ENCODE results near the gene RTP5.

Gene RTP5

DNA sequence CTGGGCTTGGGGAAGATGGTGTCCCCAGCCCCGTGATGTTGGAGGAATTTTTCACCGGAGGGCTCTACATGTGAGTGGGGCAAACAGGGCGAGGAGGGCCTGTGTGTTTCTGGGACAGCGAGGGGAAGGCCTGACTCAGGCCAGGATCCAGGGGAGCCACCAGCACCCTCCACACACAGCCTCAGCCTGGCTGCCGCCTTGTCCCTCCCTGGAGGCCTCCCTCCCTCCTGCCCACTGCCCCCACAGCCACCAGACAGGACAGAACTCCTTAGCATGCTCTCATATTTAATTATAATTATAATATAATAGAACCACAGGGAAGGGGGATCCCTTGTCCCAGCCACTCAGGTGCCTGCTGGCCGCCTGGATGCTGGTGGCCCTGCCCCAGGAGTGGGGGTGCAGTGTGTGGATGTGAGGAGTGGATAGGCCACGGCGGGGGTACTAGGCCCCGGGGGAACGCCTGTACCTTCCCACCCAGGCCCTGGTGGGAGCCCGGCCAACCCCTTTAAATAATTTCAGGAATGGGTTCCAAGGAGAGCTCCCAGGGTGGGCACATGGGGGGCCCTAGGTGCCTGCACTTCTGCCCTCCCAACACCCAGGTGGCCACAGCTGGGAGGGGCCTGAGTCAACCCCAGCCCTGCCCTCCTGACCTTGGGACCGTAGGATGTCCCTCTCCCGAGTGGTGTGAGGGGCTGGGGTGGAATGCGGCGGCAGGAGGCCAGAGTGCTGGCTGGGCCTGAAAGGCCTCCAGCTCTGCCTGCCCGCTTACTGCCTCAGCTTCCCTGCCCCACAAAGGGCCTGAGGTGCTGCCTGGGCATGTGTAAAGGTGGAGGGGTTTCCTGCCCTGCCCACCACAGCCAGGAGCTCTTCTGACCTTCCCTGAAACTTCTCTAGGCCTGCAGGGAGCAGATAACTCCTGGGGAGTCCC lies 19.6 kb upstream of the RTP5 start:
- Mint-ChIP-seq H3K27me3 (no peaks in the 10 kb centered on the region), H3K27ac (peak overlapping the region in 1 of 2 donors; percentile 15), H3K4me1 (ENCODE audit: low read depth in 2 of 2) (peaks cover 26 to 34% of the 10 kb centered on the region in 2 donors), H3K4me3 (no peak overlapping the region), H3K36me3 (ENCODE audit: insufficient read depth) (peaks cover 19% of the 10 kb centered on the region), H3K9me3 (no peaks in the 10 kb centered on the region)
- no peak for ATAC-seq (replicated peaks)
- no peak for DNase-seq

DNA sequence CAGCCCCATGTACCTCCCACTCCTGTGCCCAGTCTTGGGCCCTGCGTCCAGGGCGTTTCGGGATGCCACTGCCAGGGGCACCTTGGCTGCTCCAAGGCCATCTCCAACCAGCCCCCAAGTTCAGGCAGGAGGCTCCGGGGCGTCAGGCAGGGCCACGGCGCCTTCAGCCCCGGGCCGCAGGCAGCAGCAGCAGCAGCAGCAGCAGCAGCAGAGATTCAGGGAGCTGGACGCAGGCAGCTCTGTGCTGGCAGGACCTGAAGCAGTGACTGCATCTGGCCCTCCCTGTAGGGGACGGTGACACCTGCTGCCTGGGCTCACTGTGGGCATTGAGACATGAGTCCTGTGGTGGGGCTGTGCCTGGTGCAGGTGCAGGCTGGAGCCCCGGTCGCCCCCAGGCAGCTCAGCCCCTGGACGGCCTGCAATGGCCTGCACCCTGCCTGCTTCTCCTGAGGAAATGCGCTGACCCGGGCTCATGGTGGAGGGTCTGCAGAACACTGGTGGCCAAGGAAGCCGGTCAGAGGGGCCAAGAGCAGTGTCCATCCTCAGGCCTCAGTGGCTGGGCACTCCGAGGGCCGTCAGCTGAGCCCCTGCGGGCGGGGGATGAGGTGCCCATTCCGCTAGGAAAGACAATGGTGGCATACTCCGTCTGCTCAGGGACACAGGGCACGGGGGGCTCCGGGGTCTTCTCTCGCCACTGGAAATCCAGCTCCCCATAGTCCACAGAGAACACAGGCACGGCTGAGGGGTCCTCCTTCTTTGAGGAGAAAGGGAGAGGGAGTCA lies 18.8 kb upstream of the RTP5 start:
- no peak for DNase-seq

DNA sequence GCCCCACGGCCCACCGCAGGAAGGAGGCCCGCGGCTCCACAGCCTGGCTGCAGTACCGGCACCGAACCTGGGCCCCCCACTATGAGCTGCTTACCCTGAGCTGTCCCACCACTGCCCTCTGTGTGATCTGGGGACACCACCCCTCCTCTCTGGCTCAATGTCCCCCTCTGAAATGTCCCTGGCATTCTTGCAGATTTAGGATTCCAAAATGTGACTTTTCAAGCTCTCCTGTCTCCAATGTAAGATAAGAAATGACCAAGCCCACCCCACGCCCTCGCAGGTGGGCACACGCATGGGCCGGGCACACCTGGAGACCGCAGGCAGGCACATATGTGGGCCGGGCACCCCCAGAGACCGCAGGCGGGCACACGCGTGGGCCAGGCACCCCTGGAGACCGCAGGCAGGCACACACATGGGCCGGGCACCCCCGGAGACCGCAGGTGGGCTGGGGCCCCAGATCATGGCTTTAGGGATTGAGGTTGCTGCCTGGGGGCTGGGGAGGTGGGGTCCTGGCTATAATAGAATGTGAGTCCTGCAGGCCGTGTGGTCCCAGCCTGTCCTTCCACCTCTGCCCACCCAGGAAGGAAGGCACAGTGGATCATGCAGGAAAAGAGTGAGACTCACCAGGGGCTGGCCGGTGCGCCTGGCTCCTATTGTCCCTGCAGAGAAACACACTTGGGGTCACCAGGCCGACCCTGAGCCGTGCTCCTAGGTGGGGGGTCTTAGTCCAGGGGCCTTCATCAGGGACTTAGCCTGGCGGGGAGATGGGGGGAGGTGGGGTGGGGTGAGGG lies 18.0 kb upstream of the RTP5 start:
- Mint-ChIP-seq H3K4me3 (no peak overlapping the region), H3K27ac (peak overlapping the region in 1 of 2 donors; percentile 49), H3K27me3 (no peaks in the 10 kb centered on the region), H3K9me3 (no peaks in the 10 kb centered on the region), H3K36me3 (ENCODE audit: insufficient read depth) (peaks cover 25% of the 10 kb centered on the region), H3K4me1 (ENCODE audit: low read depth in 2 of 2) (peaks cover 13 to 30% of the 10 kb centered on the region in 2 donors)
- ATAC-seq (replicated peaks) = no peak
- DNase-seq = no peak

More for the DNA sequence above, 18.8 kb upstream of the RTP5 start:
- H3K9me3 Mint-ChIP-seq = no peaks in the 10 kb centered on the region
- no peaks in the 10 kb centered on the region for H3K27me3 Mint-ChIP-seq
- H3K27ac Mint-ChIP-seq = peak overlapping the region in 1 of 2 donors; percentile 15
- H3K36me3 Mint-ChIP-seq (ENCODE audit: insufficient read depth) = peaks cover 17% of the 10 kb centered on the region
- H3K4me3 Mint-ChIP-seq = no peak overlapping the region
- peaks cover 18 to 33% of the 10 kb centered on the region in 2 donors for H3K4me1 Mint-ChIP-seq (ENCODE audit: low read depth in 2 of 2)
- no peak for ATAC-seq (replicated peaks)

DNA sequence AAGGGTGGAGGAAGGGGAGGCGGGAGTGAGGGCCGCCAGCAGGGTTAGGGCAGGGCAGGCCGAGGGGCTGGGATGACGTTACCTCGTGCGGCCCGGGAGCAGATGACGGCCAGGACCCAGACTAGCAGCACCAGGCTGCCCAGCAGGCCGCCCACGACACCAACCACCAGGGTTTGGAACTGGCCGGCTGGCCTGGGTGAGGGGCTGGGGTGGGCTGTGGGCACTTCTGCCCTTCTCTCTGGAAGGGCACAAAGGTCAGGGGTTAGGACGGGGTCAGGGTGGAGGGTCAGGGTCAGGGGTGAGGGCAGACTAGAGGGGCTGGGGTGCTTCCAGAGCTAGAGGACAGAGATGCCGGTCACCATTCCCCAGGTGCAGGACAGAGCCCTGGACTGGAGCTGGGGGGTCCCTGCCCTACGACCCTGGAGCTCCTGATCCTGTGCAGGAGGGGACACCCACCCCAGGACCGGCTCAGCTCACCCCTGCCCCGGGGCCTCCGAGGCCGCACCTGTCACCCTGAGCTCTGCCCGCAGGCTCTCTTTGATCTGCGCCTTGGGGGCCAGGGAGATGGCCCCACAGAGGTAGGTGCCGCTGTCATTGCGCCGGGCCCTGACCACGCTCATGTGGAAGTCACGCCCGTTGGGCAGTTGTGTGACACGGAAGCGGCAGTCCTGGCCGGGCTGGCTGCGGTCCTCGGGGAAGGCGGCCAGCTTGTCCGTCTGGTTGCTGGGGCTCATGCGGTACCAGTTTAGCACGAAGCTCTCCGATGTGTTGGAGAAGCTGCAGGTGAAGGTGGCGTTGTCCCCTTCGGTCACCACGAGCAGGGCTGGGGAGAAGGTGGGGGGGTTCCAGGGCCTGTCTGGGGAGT lies 17.2 kb upstream of the RTP5 start:
- Mint-ChIP-seq H3K36me3 (ENCODE audit: insufficient read depth) (peaks cover 30% of the 10 kb centered on the region), H3K9me3 (no peaks in the 10 kb centered on the region), H3K4me1 (ENCODE audit: low read depth in 2 of 2) (peaks cover 16 to 33% of the 10 kb centered on the region in 2 donors), H3K4me3 (no peak overlapping the region), H3K27me3 (no peaks in the 10 kb centered on the region), H3K27ac (peak overlapping the region in 1 of 2 donors; percentile 58)
- DNase-seq (no peak), ATAC-seq (replicated peaks) (no peak)

DNA sequence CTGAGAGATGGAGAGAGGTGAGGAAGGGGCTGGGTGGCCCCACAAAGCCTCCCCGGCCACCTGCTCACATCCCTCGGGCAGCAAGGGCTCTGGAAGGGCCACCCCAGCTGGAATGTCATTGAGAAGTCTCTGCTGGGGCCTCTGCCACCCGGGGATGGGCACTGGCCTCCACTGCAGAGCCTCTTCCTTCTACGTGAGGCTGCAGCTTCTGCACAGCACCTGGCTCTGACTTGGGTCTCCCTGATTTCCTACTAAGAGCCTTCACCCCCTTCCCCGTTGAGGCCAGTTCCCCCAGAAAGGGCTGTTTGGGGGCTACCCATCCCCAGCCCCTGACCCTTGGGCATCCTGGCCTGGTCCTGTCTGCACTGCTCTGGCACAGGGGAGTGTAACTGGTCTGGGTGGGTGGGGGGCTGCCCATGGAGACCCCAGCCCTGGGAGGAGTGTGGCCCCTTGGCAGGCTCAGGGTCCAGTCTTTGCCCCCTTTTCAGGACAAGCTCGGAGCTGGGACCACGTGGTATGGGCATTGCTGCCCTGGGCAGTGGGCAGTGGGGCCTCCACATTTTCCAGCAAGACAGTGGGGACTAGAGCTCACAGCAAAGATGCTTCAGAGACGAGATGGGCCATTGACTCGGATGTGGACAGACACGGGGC lies 16.4 kb upstream of the RTP5 start:
- DNase-seq (no peak), ATAC-seq (replicated peaks) (no peak)
- Mint-ChIP-seq H3K27me3 (no peaks in the 10 kb centered on the region), H3K36me3 (ENCODE audit: insufficient read depth) (peaks cover 34% of the 10 kb centered on the region), H3K4me3 (no peak overlapping the region), H3K27ac (peak overlapping the region; percentile 58 to 60), H3K9me3 (no peaks in the 10 kb centered on the region), H3K4me1 (ENCODE audit: low read depth in 2 of 2) (peaks cover 24 to 37% of the 10 kb centered on the region in 2 donors)

DNA sequence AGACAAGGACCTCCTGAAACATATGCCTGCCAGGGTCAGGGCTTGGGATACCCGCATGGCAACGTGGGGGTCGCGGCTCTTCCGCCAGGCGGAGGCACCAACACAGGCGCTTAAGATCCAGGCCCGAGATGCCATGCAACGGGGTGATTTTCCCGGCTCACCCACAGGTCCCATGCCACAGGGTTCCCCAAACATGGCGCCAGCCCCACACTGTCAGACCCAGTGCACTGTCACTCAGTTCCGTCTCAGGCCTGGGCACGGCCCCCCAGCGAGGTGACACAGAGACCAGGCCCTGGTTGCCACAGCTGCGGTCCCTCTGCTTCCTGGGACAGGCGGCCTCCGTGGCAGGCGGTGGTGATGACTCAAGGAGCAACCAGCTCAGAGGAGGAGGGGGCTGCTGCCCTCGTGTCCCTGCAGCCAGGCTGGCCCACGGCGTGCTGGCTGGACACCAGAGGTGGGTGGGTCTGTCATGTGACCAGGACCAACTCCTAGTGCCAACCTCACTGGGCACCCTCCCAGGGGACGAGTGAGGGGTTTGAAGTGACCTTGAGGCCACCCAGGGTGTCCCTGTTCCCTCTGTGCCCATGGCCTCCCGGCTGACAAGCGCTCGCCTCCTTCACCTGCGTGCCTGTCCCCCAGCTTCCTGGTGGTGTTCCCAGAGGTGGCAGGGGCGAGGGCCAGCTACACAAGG lies 15.7 kb upstream of the RTP5 start:
- H3K27ac Mint-ChIP-seq = peak overlapping the region in 1 of 2 donors; percentile 60
- H3K4me3 Mint-ChIP-seq = peak overlapping the region in 1 of 2 donors; percentile 23
- H3K36me3 Mint-ChIP-seq (ENCODE audit: insufficient read depth) = peaks cover 34% of the 10 kb centered on the region
- DNase-seq (no peak), ATAC-seq (replicated peaks) (peak; percentile 68)
- H3K4me1 Mint-ChIP-seq (ENCODE audit: low read depth in 2 of 2) = peaks cover 26 to 42% of the 10 kb centered on the region in 2 donors
- no peaks in the 10 kb centered on the region for H3K27me3 Mint-ChIP-seq
- no peaks in the 10 kb centered on the region for H3K9me3 Mint-ChIP-seq

DNA sequence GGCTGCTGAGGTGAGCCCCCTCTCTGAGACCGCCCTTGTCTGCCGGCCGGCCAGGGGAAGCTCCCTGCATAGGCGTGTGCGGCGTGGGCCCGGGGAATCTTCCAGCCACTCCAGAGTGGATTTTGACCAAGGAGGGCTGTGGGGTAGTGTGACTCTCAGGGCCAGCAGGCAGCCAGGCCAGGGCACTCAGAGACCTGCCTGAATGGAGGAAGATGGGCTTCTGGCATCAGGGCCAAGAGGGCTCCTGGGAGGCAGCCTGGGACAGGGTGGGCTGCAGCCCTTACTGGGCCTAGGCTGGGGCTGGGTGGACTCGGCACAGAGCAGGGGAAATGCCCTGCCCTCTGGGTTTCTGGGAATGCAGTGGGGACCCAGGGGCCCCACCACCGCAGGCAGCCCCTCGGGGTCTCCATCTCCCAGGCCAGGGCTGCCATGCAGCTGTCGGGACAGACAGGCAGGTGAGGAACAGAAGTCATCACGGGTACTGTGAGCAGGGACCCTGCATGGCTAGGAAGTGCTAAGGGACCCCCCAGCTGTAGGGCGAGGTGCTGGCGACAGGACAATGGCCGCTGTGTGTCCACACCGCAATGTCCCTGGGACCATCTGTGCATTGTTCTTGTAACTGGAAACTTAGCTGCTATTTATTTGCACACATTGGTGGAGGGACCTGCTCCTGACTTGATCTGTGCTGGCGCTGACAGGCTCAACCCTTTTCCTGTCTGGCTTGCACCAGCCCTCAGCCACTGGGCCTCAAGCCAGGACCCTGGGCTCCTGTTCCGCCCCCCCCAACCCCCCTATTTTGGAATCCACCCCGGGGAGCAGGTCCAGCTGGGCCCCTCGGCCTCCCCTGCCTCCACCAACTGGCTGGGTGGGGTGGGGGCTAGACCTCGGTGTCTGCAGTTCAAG lies 14.9 kb upstream of the RTP5 start:
- peak overlapping the region in 1 of 2 donors; percentile 23 for H3K4me3 Mint-ChIP-seq
- peak overlapping the region in 1 of 2 donors; percentile 60 for H3K27ac Mint-ChIP-seq
- ATAC-seq (replicated peaks) (no peak), DNase-seq (no peak)
- H3K27me3 Mint-ChIP-seq = no peaks in the 10 kb centered on the region
- H3K4me1 Mint-ChIP-seq (ENCODE audit: low read depth in 2 of 2) = peaks cover 28 to 43% of the 10 kb centered on the region in 2 donors
- peaks cover 34% of the 10 kb centered on the region for H3K36me3 Mint-ChIP-seq (ENCODE audit: insufficient read depth)
- H3K9me3 Mint-ChIP-seq = no peaks in the 10 kb centered on the region

DNA sequence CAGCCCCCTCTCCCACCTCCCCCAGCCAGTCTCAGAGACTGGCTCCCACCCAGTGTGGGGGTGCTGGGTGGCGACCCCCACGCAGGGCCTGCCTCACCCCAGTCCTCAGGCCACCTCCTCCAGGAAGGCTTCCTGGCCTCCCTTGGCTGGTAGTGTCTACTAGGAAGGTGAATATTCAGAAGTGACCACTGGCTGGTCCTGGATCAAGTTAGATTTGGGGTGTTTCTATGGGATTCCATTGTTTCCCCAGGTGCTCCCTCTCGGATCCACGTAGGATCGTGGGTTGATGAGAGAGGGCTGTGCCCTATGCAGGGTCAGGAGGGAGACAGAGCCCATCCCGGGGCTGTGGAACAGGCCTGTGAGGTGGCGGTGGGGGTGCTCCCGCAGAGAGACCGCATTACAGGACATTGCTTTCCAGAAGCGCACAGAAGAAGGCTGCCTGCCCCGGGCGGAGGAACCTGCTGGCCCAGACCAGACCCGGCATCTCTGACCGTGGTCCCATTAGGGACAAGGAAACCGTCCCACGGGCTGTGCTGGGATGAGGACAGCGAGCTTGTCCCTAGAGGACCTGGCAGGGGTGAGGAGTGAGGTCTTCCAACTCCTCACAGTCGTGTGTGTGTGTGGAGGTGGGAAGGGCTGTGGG lies 14.2 kb upstream of the RTP5 start:
- Mint-ChIP-seq H3K4me3 (peak overlapping the region; percentile 73 to 93), H3K9me3 (no peaks in the 10 kb centered on the region), H3K4me1 (ENCODE audit: low read depth in 2 of 2) (peaks cover 32 to 48% of the 10 kb centered on the region in 2 donors), H3K27me3 (no peaks in the 10 kb centered on the region), H3K36me3 (ENCODE audit: insufficient read depth) (peaks cover 34% of the 10 kb centered on the region), H3K27ac (peak overlapping the region; percentile 87 to 93)
- ATAC-seq (replicated peaks) = no peak
- no peak for DNase-seq

DNA sequence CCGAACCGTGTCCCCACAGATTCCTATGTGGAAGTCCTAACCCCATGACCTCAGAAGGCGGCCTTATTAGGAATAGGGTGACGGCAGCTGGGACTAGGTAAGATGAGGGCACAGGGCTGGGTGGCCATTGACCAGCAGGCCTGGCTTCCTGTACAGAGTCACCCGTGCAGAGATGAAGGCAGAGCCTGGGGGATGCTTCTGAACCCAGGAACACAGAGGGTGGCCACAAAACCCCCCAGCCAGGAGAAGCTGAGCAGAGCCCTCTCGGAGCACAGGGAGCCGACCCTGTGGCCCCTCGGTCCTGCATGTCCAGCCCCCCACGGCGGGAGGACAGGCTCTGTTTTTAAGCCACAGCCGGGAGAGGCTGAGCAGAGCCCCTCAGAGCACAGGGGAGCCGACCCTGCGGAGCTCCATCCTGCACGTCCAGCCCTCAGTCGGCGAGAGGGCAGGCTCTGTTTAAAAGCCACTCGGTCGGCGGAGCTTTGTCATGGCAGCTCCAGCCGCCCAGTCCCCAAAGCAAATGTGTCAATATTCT lies 13.6 kb upstream of the RTP5 start:
- peak overlapping the region; percentile 73 to 93 for H3K4me3 Mint-ChIP-seq
- H3K36me3 Mint-ChIP-seq (ENCODE audit: insufficient read depth) = peaks cover 32% of the 10 kb centered on the region
- H3K4me1 Mint-ChIP-seq (ENCODE audit: low read depth in 2 of 2) = peaks cover 36 to 51% of the 10 kb centered on the region in 2 donors
- H3K27ac Mint-ChIP-seq = peak overlapping the region; percentile 87 to 93
- H3K9me3 Mint-ChIP-seq = no peaks in the 10 kb centered on the region
- H3K27me3 Mint-ChIP-seq = no peaks in the 10 kb centered on the region
- ATAC-seq (replicated peaks) (no peak), DNase-seq (no peak)

DNA sequence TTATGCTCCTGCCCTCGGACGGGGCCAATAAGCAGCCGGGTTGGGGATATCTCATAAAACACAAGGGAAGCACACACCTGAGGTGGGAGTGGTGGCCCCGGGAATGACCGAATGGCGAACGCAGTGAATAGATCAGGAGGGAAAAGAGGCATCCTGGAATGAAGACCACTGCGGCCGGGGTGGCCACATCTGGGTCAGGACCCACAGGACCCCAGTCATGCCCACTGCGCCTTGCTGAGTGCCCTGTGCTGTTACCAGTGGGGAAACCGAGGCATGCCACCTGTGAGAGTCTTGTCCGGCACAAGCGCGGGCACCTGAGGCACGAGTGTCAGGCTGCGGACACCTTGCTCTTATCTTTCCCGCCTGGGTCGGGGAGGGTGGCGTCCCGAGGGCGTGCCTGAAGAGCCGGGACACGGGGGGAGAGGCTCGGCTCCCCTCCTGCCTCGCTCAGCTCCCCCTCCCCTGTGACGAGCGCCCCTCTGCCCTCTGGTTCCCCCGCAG lies 12.4 kb upstream of the RTP5 start:
- Mint-ChIP-seq H3K27ac (peak overlapping the region; percentile 87 to 93), H3K4me3 (peak overlapping the region; percentile 73 to 93), H3K9me3 (no peaks in the 10 kb centered on the region), H3K36me3 (ENCODE audit: insufficient read depth) (peaks cover 32% of the 10 kb centered on the region), H3K27me3 (no peaks in the 10 kb centered on the region), H3K4me1 (ENCODE audit: low read depth in 2 of 2) (peaks cover 44 to 61% of the 10 kb centered on the region in 2 donors)
- no peak for ATAC-seq (replicated peaks)
- no peak for DNase-seq
